Measurements from ENCODE around the gene PCCA.
"Not testable (repeated sequence)": the region's sequence is repeated elsewhere in the genome, so short reads cannot be mapped to it uniquely, and the experiment has no call there.

Gene PCCA

GRCh38 chr13:100140441-100140840, 51.5 kb downstream of the PCCA start:
- no peak for DNase-seq (ENCODE audit: low read depth)

GRCh38 chr13:100141461-100141961, 52.6 kb downstream of the PCCA start:
- not testable (repeated sequence) for DNase-seq (ENCODE audit: low read depth)

- DNase-seq (ENCODE audit: low read depth): no peak
Measured at GRCh38 chr13:100146534-100146933, 57.6 kb downstream of the PCCA start.

GRCh38 chr13:100147825-100148224, 58.9 kb downstream of the PCCA start:
- no peak for DNase-seq (ENCODE audit: low read depth)

- DNase-seq (ENCODE audit: low read depth): no peak
Measured at GRCh38 chr13:100148422-100148821, 59.5 kb downstream of the PCCA start.

- no peak for DNase-seq (ENCODE audit: low read depth)
Measured at GRCh38 chr13:100149389-100149788, 60.5 kb downstream of the PCCA start.

- DNase-seq (ENCODE audit: low read depth): not testable (repeated sequence)
Measured at GRCh38 chr13:100150711-100151110, 61.8 kb downstream of the PCCA start.

- no peak for DNase-seq (ENCODE audit: low read depth)
Measured at GRCh38 chr13:100154842-100155416, 66.0 kb downstream of the PCCA start.

- DNase-seq (ENCODE audit: low read depth): no peak
Measured at GRCh38 chr13:100156788-100157187, 67.9 kb downstream of the PCCA start.

- no peak for DNase-seq (ENCODE audit: low read depth)
Measured at GRCh38 chr13:100158569-100158968, 69.7 kb downstream of the PCCA start.

GRCh38 chr13:100159584-100159983, 70.7 kb downstream of the PCCA start:
- DNase-seq (ENCODE audit: low read depth): no peak

- DNase-seq (ENCODE audit: low read depth): no peak
Measured at GRCh38 chr13:100160450-100160849, 71.6 kb downstream of the PCCA start.

- DNase-seq (ENCODE audit: low read depth): no peak
Measured at GRCh38 chr13:100163375-100163774, 74.5 kb downstream of the PCCA start.

- DNase-seq (ENCODE audit: low read depth): no peak
Measured at GRCh38 chr13:100173203-100173602, 84.3 kb downstream of the PCCA start.

GRCh38 chr13:100174455-100174854, 85.6 kb downstream of the PCCA start:
- not testable (repeated sequence) for DNase-seq (ENCODE audit: low read depth)

GRCh38 chr13:100175078-100175802, 86.3 kb downstream of the PCCA start:
- DNase-seq (ENCODE audit: low read depth): no peak

GRCh38 chr13:100175803-100176182, 86.9 kb downstream of the PCCA start:
- DNase-seq (ENCODE audit: low read depth): no peak

GRCh38 chr13:100176801-100177400, 88.0 kb downstream of the PCCA start:
- DNase-seq (ENCODE audit: low read depth): no peak

GRCh38 chr13:100178309-100178708, 89.4 kb downstream of the PCCA start:
- no peak for DNase-seq (ENCODE audit: low read depth)

GRCh38 chr13:100179276-100179675, 90.4 kb downstream of the PCCA start:
- no peak for DNase-seq (ENCODE audit: low read depth)

GRCh38 chr13:100182900-100183490, 94.1 kb downstream of the PCCA start:
- no peak for DNase-seq (ENCODE audit: low read depth)

- DNase-seq (ENCODE audit: low read depth): no peak
Measured at GRCh38 chr13:100184095-100184494, 95.2 kb downstream of the PCCA start.

- DNase-seq (ENCODE audit: low read depth): no peak
Measured at GRCh38 chr13:100195568-100195967, 106.7 kb downstream of the PCCA start.

Data from stimulated activated CD8-positive, alpha-beta memory T cell treated with anti-CD3 and anti-CD28 coated beads, Interleukin-12 subunit alpha, Interleukin-12 subunit beta, amount 100 ng/mL, for 4 hours (primary cell).